H1 (cell line): ENCODE measurements around the gene SCP2. TPM values are rescaled to one million over a fixed set of nuclear protein-coding genes. Genes with fewer than 3 reads are reported as not detected.

Experiments used
- RAD21 ChIP-seq, 2 experiments: IDR thresholded peaks in 1 of 2; conservative IDR thresholded peaks in 1 of 2; 2 replicates each; pipeline ENCODE4 v1.6.1; 2011; ENCODE audit warnings: low read depth in 2 of 2, low read length in 2 of 2, improper control_type of control experiment in 1 of 2, inconsistent platforms in 1 of 2, mild to moderate bottlenecking in 1 of 2, moderate library complexity in 1 of 2
- polyA plus RNA-seq, 7 experiments: library from polyadenylated mRNA; depleted of rRNA in 3 of 7; stranded (reverse) in 5 of 7; unstranded in 2 of 7; fragments of >200 nt in 5 of 7; fragments of 200-250 nt in 2 of 7; gene quantifications; 1 replicate in 5 of 7; 2 replicates in 1 of 7; 4 replicates in 1 of 7; pipeline versions ENCODE4 v1.2.1 to v1.2.3, GENCODE V29; 2011 to 2013; ENCODE audit warnings: missing spikeins in 2 of 7, mixed read lengths in 2 of 7
- total RNA-seq: library from RNA; stranded (reverse); fragmentation: NEBNext Ultra II Directional; extraction: Animal tissue kit (Norgen Biotek cat#: 25700); gene quantifications from 2 replicates; pipeline ENCODE4 v1.2.1, GENCODE V29; 2021
- TF ChIP-seq, protein P1 (sequence below): fragments of 300-600 bp; sonication (generic); IDR thresholded peaks from 2 replicates; pipeline ENCODE4 v1.7.1; 2012; ENCODE audit warnings: low read length, moderate library complexity, mild to moderate bottlenecking, inconsistent platforms; ENCODE audit not compliant: insufficient replicate concordance

Gene SCP2
- total and polyA plus RNA-seq, 2 of the 8 experiments (the other 6 are each of a cell fraction or from before 2014, with no cell fraction given), result 20.9 to 54.3 TPM

DNA sequence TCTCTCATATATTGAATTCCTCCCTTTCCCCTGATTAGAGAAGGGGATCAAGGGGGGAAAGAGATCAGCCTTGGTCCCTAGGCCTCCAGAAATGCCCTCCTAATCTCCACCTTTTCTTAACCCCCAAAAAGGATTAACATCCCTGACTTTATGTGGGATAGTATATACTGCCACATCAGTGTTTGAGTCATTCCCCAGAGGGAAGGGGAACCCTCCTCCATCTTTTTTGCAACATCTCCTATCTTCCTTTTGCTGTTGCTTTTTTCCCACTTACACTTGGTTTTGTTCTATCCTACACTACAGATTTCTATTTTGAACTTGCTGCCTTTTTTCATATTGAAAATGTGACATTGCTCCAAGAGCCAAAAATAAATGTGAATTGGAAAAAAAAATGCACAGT, 69.6 kb downstream of the SCP2 start (continued):
- no peak for TF ChIP-seq RAD21 (IDR thresholded peaks at IDR 0.05 in 1 of 2, conservative IDR thresholded peaks at IDR 0.05 in 1 of 2; ENCODE audit: low read depth in 2 of 2, low read length in 2 of 2)
- TF ChIP-seq, protein P1, sequence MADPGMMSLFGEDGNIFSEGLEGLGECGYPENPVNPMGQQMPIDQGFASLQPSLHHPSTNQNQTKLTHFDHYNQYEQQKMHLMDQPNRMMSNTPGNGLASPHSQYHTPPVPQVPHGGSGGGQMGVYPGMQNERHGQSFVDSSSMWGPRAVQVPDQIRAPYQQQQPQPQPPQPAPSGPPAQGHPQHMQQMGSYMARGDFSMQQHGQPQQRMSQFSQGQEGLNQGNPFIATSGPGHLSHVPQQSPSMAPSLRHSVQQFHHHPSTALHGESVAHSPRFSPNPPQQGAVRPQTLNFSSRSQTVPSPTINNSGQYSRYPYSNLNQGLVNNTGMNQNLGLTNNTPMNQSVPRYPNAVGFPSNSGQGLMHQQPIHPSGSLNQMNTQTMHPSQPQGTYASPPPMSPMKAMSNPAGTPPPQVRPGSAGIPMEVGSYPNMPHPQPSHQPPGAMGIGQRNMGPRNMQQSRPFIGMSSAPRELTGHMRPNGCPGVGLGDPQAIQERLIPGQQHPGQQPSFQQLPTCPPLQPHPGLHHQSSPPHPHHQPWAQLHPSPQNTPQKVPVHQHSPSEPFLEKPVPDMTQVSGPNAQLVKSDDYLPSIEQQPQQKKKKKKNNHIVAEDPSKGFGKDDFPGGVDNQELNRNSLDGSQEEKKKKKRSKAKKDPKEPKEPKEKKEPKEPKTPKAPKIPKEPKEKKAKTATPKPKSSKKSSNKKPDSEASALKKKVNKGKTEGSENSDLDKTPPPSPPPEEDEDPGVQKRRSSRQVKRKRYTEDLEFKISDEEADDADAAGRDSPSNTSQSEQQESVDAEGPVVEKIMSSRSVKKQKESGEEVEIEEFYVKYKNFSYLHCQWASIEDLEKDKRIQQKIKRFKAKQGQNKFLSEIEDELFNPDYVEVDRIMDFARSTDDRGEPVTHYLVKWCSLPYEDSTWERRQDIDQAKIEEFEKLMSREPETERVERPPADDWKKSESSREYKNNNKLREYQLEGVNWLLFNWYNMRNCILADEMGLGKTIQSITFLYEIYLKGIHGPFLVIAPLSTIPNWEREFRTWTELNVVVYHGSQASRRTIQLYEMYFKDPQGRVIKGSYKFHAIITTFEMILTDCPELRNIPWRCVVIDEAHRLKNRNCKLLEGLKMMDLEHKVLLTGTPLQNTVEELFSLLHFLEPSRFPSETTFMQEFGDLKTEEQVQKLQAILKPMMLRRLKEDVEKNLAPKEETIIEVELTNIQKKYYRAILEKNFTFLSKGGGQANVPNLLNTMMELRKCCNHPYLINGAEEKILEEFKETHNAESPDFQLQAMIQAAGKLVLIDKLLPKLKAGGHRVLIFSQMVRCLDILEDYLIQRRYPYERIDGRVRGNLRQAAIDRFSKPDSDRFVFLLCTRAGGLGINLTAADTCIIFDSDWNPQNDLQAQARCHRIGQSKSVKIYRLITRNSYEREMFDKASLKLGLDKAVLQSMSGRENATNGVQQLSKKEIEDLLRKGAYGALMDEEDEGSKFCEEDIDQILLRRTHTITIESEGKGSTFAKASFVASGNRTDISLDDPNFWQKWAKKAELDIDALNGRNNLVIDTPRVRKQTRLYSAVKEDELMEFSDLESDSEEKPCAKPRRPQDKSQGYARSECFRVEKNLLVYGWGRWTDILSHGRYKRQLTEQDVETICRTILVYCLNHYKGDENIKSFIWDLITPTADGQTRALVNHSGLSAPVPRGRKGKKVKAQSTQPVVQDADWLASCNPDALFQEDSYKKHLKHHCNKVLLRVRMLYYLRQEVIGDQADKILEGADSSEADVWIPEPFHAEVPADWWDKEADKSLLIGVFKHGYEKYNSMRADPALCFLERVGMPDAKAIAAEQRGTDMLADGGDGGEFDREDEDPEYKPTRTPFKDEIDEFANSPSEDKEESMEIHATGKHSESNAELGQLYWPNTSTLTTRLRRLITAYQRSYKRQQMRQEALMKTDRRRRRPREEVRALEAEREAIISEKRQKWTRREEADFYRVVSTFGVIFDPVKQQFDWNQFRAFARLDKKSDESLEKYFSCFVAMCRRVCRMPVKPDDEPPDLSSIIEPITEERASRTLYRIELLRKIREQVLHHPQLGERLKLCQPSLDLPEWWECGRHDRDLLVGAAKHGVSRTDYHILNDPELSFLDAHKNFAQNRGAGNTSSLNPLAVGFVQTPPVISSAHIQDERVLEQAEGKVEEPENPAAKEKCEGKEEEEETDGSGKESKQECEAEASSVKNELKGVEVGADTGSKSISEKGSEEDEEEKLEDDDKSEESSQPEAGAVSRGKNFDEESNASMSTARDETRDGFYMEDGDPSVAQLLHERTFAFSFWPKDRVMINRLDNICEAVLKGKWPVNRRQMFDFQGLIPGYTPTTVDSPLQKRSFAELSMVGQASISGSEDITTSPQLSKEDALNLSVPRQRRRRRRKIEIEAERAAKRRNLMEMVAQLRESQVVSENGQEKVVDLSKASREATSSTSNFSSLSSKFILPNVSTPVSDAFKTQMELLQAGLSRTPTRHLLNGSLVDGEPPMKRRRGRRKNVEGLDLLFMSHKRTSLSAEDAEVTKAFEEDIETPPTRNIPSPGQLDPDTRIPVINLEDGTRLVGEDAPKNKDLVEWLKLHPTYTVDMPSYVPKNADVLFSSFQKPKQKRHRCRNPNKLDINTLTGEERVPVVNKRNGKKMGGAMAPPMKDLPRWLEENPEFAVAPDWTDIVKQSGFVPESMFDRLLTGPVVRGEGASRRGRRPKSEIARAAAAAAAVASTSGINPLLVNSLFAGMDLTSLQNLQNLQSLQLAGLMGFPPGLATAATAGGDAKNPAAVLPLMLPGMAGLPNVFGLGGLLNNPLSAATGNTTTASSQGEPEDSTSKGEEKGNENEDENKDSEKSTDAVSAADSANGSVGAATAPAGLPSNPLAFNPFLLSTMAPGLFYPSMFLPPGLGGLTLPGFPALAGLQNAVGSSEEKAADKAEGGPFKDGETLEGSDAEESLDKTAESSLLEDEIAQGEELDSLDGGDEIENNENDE, result no peak
